IMR-90 (cell line): ENCODE results near the gene NRIP2. TPM values are rescaled to one million over a fixed set of nuclear protein-coding genes. Genes with fewer than 3 reads are reported as not detected.

Experiments
- ATAC-seq: fragments of 200-7000 bp; cut with Tn5 transposase; 2 replicates; pipeline ENCODE4 v1.9.1; 2020; ENCODE audit warnings: low read depth, mild to moderate bottlenecking, moderate library complexity
- BruUV-seq: library from RNA; stranded (reverse); fragments of 400-500 nt; replicated peaks from 2 replicates; lab custom pipeline; 2021; lab: Mats Ljungman, UMichigan
- CTCF ChIA-PET: fragments of 300-600 bp; formaldehyde crosslinking; extraction: SDS; loops from one replicate; lab custom pipeline; 2021; ENCODE audit warnings: antibody characterized with exemption; lab: Yijun Ruan, JAX
- POLR2A ChIA-PET: fragments of 300-600 bp; sonication (Branson Sonifier 250); formaldehyde crosslinking; loops from one replicate; lab custom pipeline; 2022; ENCODE audit warnings: antibody characterized with exemption; ENCODE audit not compliant: unreplicated experiment; lab: Charles Lee
- DNase-seq: peaks from one replicate; pipeline ENCODE4 v3.0.0; 2013
- H2AFZ ChIP-seq: replicated peaks from 2 replicates; pipeline ENCODE3; 2013; ENCODE audit warnings: low read length, mild to moderate bottlenecking; ENCODE audit not compliant: poor library complexity
- H2AK5ac ChIP-seq: 2 replicates; pipeline ENCODE4 v1.6.1; 2013; ENCODE audit warnings: low read depth, low read length, inconsistent platforms
- H2AK9ac ChIP-seq: replicated peaks from 2 replicates; pipeline ENCODE3; 2013; ENCODE audit warnings: mild to moderate bottlenecking, low read depth, low read length, moderate library complexity; ENCODE audit not compliant: poor library complexity
- H2BK120ac ChIP-seq: 2 replicates; pipeline ENCODE4 v1.6.1; 2013; ENCODE audit warnings: low read depth, low read length, inconsistent platforms
- H2BK15ac ChIP-seq: 3 replicates; pipeline ENCODE4 v1.6.1; 2013; ENCODE audit warnings: low read depth, low read length, inconsistent platforms
- H2BK20ac ChIP-seq: 2 replicates; pipeline ENCODE4 v1.6.1; 2013; ENCODE audit warnings: low read depth, mild to moderate bottlenecking, inconsistent platforms, low read length, moderate library complexity
- H2BK5ac ChIP-seq: 2 replicates; pipeline ENCODE4 v1.6.1; 2013; ENCODE audit warnings: mild to moderate bottlenecking, low read depth, low read length, inconsistent platforms; ENCODE audit not compliant: poor library complexity, severe bottlenecking
- H3K14ac ChIP-seq: replicated peaks from 2 replicates; pipeline ENCODE4 v1.6.1; 2013; ENCODE audit warnings: low read depth, low read length, inconsistent platforms
- H3K18ac ChIP-seq: 2 replicates; pipeline ENCODE4 v1.6.1; 2013; ENCODE audit warnings: low read depth, low read length, control low read depth
- H3K23ac ChIP-seq: 2 replicates; pipeline ENCODE4 v1.6.1; 2013; ENCODE audit warnings: low read depth, low read length, inconsistent platforms
- H3K27ac ChIP-seq: 2 replicates; pipeline ENCODE4 v1.5.1; 2013; ENCODE audit warnings: mild to moderate bottlenecking, control low read depth, low read length; ENCODE audit not compliant: insufficient read depth
- H3K27me3 ChIP-seq: 2 replicates; pipeline ENCODE4 v1.6.1; 2013; ENCODE audit warnings: low read length; ENCODE audit not compliant: control insufficient read depth, insufficient read depth
- H3K36me3 ChIP-seq: 2 replicates; pipeline ENCODE4 v1.6.1; 2013; ENCODE audit warnings: low read length, mixed read lengths; ENCODE audit not compliant: control insufficient read depth, insufficient read depth
- H3K4ac ChIP-seq: 2 replicates; pipeline ENCODE4 v1.6.1; 2013; ENCODE audit warnings: low read depth, low read length, inconsistent platforms
- H3K4me1 ChIP-seq: 2 replicates; pipeline ENCODE4 v1.6.1; 2013; ENCODE audit warnings: low read length, mixed read lengths; ENCODE audit not compliant: control insufficient read depth, insufficient read depth
- H3K4me2 ChIP-seq: 2 replicates; pipeline ENCODE4 v1.6.1; 2013; ENCODE audit warnings: low read depth, mild to moderate bottlenecking, control low read depth, low read length, moderate library complexity
- H3K4me3 ChIP-seq: 2 replicates; pipeline ENCODE4 v1.5.1; 2013; ENCODE audit warnings: low read depth, mild to moderate bottlenecking, control low read depth, low read length, moderate library complexity; ENCODE audit not compliant: insufficient read depth
- H3K56ac ChIP-seq: 2 replicates; pipeline ENCODE4 v1.6.1; 2013; ENCODE audit warnings: low read length, inconsistent platforms; ENCODE audit not compliant: insufficient read depth; ENCODE audit errors: extremely low read depth
- H3K79me1 ChIP-seq, 2 experiments: 2 replicates each; pipeline ENCODE4 v1.6.1; 2013; ENCODE audit warnings: low read length in 2 of 2, inconsistent platforms in 1 of 2, low read depth in 1 of 2
- H3K9ac ChIP-seq: 2 replicates; pipeline ENCODE4 v1.6.1; 2013; ENCODE audit warnings: low read depth, low read length, control low read depth
- H3K9me1 ChIP-seq: 2 replicates; pipeline ENCODE4 v1.6.1; 2013; ENCODE audit warnings: low read length, inconsistent platforms; ENCODE audit not compliant: insufficient read depth
- H3K9me3 ChIP-seq: 2 replicates; pipeline ENCODE4 v1.6.1; 2013; ENCODE audit warnings: low read length; ENCODE audit not compliant: control insufficient read depth, insufficient read depth
- H4K20me1 ChIP-seq: 2 replicates; pipeline ENCODE4 v1.6.1; 2013; ENCODE audit warnings: low read length, inconsistent platforms; ENCODE audit not compliant: insufficient read depth
- H4K5ac ChIP-seq: 2 replicates; pipeline ENCODE4 v1.6.1; 2013; ENCODE audit warnings: mild to moderate bottlenecking, low read depth, low read length, control low read depth
- H4K8ac ChIP-seq, 2 experiments: 2 replicates each; pipeline ENCODE4 v1.6.1; 2013; ENCODE audit warnings: low read depth in 2 of 2, low read length in 2 of 2, control low read depth in 1 of 2, inconsistent platforms in 1 of 2
- H4K91ac ChIP-seq: 2 replicates; pipeline ENCODE4 v1.6.1; 2013; ENCODE audit warnings: low read depth, low read length, inconsistent platforms; ENCODE audit not compliant: insufficient read depth
- MAFK ChIP-seq: IDR thresholded peaks from 2 replicates; pipeline ENCODE4 v1.6.1; 2012; ENCODE audit warnings: low read depth, low read length, improper control_type of control experiment
- MAZ ChIP-seq: IDR thresholded peaks from 2 replicates; pipeline ENCODE4 v1.6.1; 2012; ENCODE audit warnings: low read depth, mild to moderate bottlenecking, low read length, improper control_type of control experiment, moderate library complexity, borderline replicate concordance
- WGBS, 2 experiments: methylation state at CpG; one replicate each; pipeline versions ENCODE4 v1.1.5 to v1.1.7; 2013; ENCODE audit warnings: missing lambda C conversion rate in 2 of 2; ENCODE audit not compliant: insufficient read length in 1 of 2; ENCODE audit errors: extremely low coverage in 2 of 2; 5-methylcytosine and 5-hydroxymethylcytosine counted together
- dilution Hi-C: fragments of 300-500 bp; cut with HindIII; formaldehyde crosslinking; loops from one replicate; pipeline ENCODE4 v1.14.3; 2018; ENCODE audit warnings: low sequenced_read_pairs; ENCODE audit not compliant: unreplicated experiment
- in situ Hi-C: fragments of 300-500 bp; cut with MboI; formaldehyde crosslinking; loops from 3 replicates; pipeline ENCODE4 v1.14.3; 2019; ENCODE audit warnings: low sequenced_read_pairs, inconsistent platforms, mixed read lengths
- intact Hi-C: fragments of 100-400 bp; cut with micrococcal nuclease; formaldehyde crosslinking; loops from 2 replicates; pipeline ENCODE4 v1.10.0; 2022
- polyA plus RNA-seq, 3 experiments: library from polyadenylated mRNA; depleted of rRNA; stranded (reverse); fragments of >200 nt; gene quantifications; 2 replicates each; pipeline ENCODE4 v1.2.3, GENCODE V29; 2012; ENCODE audit warnings: low replicate concordance in 1 of 3
- total RNA-seq: library from RNA; depleted of rRNA; stranded (reverse); fragments of >200 nt; gene quantifications from 2 replicates; pipeline ENCODE4 v1.2.3, GENCODE V29; 2012

Gene NRIP2
- total and polyA plus RNA-seq, 2 of the 4 experiments (the other 2 are of a cell fraction): 0.18 to 0.27 TPM

- Histone ChIP-seq H4K91ac (peak overlapping the region; percentile 42), H3K27me3 (no peaks in the 10 kb centered on the region), H2BK20ac (no peak overlapping the region), H2BK5ac (peak overlapping the region; percentile 49), H2AK5ac (peak overlapping the region; percentile 5), H3K4ac (peak overlapping the region; percentile 65), H3K4me2 (peak overlapping the region; percentile 90), H3K9me3 (no peaks in the 10 kb centered on the region), H2AFZ (peak overlapping the region; percentile 88), H4K8ac (peak overlapping the region; percentile 17 to 80; a peak in 2 of 4 replicates), H3K14ac (peak overlapping the region; percentile 84), H4K20me1 (peaks cover 21% of the 10 kb centered on the region; the same call in 1 of the 2 replicates), H3K79me1 (peaks cover 33 to 36% of the 10 kb centered on the region in 2 experiments), H3K27ac (peak overlapping the region; percentile 61), H3K4me3 (peak overlapping the region; percentile 60), H3K4me1 (peaks cover 4% of the 10 kb centered on the region; the same call in 1 of the 2 replicates), H3K9me1 (peaks cover 8% of the 10 kb centered on the region; the same call in 1 of the 2 replicates), H3K18ac (peak overlapping the region; percentile 2; the same call in 1 of the 2 replicates), H3K36me3 (peaks cover 28% of the 10 kb centered on the region), H3K23ac (peak overlapping the region; percentile 76; the same call in 1 of the 2 replicates), H3K9ac (peak overlapping the region; percentile 80), H2BK120ac (no peak overlapping the region; the same call in 1 of the 2 replicates), H4K5ac (peak overlapping the region; percentile 2; the same call in 1 of the 2 replicates), H2AK9ac (peak overlapping the region; percentile 91), H2BK15ac (no peak overlapping the region), H3K56ac (peak overlapping the region; percentile 17; the same call in 1 of the 2 replicates)
- ATAC-seq: peak; percentile 88
- dilution Hi-C loops: no loop called here
- ChIA-PET POLR2A (no interaction called here), CTCF (no interaction called here)
- BruUV-seq: no TSS peak
- WGBS, 2 experiments: 0% methylated on average over 62 of the region's 111 CpGs; no CpG with 5 or more reads in 1 of the 2 experiments
- peak; percentile 97 for TF ChIP-seq MAZ
- no peak for TF ChIP-seq MAFK
- intact Hi-C loops: loop anchor here (1.0 kb wide), 1 partner anchor 246 kb away; no protein-coding TSS in a partner anchor
- in situ Hi-C loops: no loop called here
- peak; percentile 41 for DNase-seq
Measured at GRCh38 chr12:2795291-2796186, 39.3 kb downstream of the NRIP2 start.
